AG09319 (cell line): ENCODE measurements around the gene SPTBN4.
"Not testable (repeated sequence)": the region's sequence is repeated elsewhere in the genome, so short reads cannot be mapped to it uniquely, and the experiment has no call there.

ENCODE experiments used
- DNase-seq: peaks from one replicate; pipeline ENCODE4 v3.0.0-alpha.2; 2010; ENCODE audit warnings: low read depth; ENCODE audit errors: extremely low read depth
- CTCF ChIP-seq: IDR thresholded peaks from 2 replicates; pipeline ENCODE4 v1.5.1; 2011; ENCODE audit warnings: low read depth, mild to moderate bottlenecking, inconsistent platforms, low read length, moderate library complexity

Gene SPTBN4

GRCh38 chr19:40472516-40472915, 5.7 kb downstream of the SPTBN4 start:
- TF ChIP-seq CTCF: no peak
- no peak for DNase-seq

- DNase-seq: no peak
- TF ChIP-seq CTCF: no peak
Observed at GRCh38 chr19:40474737-40475136, 7.9 kb downstream of the SPTBN4 start.

- DNase-seq: not testable (repeated sequence)
Observed at GRCh38 chr19:40475878-40476644, 9.3 kb downstream of the SPTBN4 start.

GRCh38 chr19:40486017-40486416, 19.2 kb downstream of the SPTBN4 start:
- no peak for DNase-seq
- TF ChIP-seq CTCF: no peak

- no peak for DNase-seq
- no peak for TF ChIP-seq CTCF
Observed at GRCh38 chr19:40489882-40490230, 23.1 kb downstream of the SPTBN4 start.

- no peak for TF ChIP-seq CTCF
- no peak for DNase-seq
Observed at GRCh38 chr19:40492274-40492673, 25.5 kb downstream of the SPTBN4 start.

- TF ChIP-seq CTCF: no peak
- no peak for DNase-seq
Observed at GRCh38 chr19:40493778-40494177, 27.0 kb downstream of the SPTBN4 start.
